ENCODE results near the gene BBS9. TPM values are rescaled to one million over a fixed set of nuclear protein-coding genes. Genes with fewer than 3 reads are reported as not detected.

Gene BBS9
- total and polyA plus RNA-seq, 2 donors (not counting 1 experiment from before 2014, with no cell fraction given): 8.4 to 45.2 TPM

GRCh38 chr7:33619264-33619663 is 489.9 kb downstream of the BBS9 start:
- intact Hi-C loops (cut with micrococcal nuclease): no loop called here
- no peaks in the 10 kb centered on the region for H3K4me1 ChIP-seq (ENCODE audit: control insufficient read depth in 2 of 2, insufficient read depth in 2 of 2, low read length in 2 of 2)
- no peak overlapping the region for H3K4me3 ChIP-seq (ENCODE audit: control extremely low read depth in 1 of 5, extremely low read depth in 1 of 5, insufficient read depth in 1 of 5, low read depth in 2 of 5, low read length in 4 of 5)
- no peak overlapping the region for H3K27ac Mint-ChIP-seq
- ChIA-PET POLR2A (no interaction called here), CTCF (no interaction called here)
- H3K4me1 Mint-ChIP-seq: no peaks in the 10 kb centered on the region
- H3K9me3 ChIP-seq (ENCODE audit: control extremely low read depth in 1 of 3, control insufficient read depth in 2 of 3, insufficient read depth in 1 of 3, low read length in 2 of 3): peaks cover 0 to 4% (median 0%) of the 10 kb centered on the region in 3 donors
- no peaks in the 10 kb centered on the region for H3K36me3 ChIP-seq (replicated peaks in 1 of 2; ENCODE audit: control extremely low read depth in 1 of 2, control insufficient read depth in 1 of 2, extremely low read depth in 1 of 2, insufficient read depth in 2 of 2, low read length in 1 of 2)
- no peaks in the 10 kb centered on the region for H3K79me2 ChIP-seq (ENCODE audit: control insufficient read depth, insufficient read depth, low read length)
- ATAC-seq (ENCODE audit: low read depth) (no peak), DNase-seq (no peak)
- no peaks in the 10 kb centered on the region for H3K27me3 Mint-ChIP-seq
- H3K9me3 Mint-ChIP-seq (ENCODE audit: insufficient read depth): peaks cover 5% of the 10 kb centered on the region
- no peaks in the 10 kb centered on the region for H4K20me1 ChIP-seq (ENCODE audit: control insufficient read depth, insufficient read depth, low read length, poor library complexity, severe bottlenecking)
- H2AFZ ChIP-seq (ENCODE audit: insufficient read depth, low read depth, low read length, poor library complexity, severe bottlenecking): no peak overlapping the region
- no peak overlapping the region for H3K4me3 Mint-ChIP-seq
- no peak overlapping the region for H3K27ac ChIP-seq (ENCODE audit: low read length in 2 of 2)
- no CpG with 5 or more reads among the region's 2 CpGs for WGBS (ENCODE audit: insufficient coverage)
- no peak overlapping the region for H3K4me2 ChIP-seq (replicated peaks; ENCODE audit: low read depth, low read length, poor library complexity, severe bottlenecking)
- H3K27me3 ChIP-seq (replicated peaks in 1 of 4; ENCODE audit: control extremely low read depth in 1 of 4, control insufficient read depth in 3 of 4, insufficient read depth in 4 of 4, low read length in 3 of 4): no peaks in the 10 kb centered on the region
- no peak overlapping the region for H3K9ac ChIP-seq (ENCODE audit: low read length)
- TF ChIP-seq CTCF (IDR thresholded peaks at IDR 0.05) (no peak), EZH2 (IDR thresholded peaks at IDR 0.05; ENCODE audit: borderline replicate concordance, insufficient read depth, low read depth, low read length, poor library complexity, severe bottlenecking) (no peak)

GRCh38 chr7:33623267-33623666 is 493.9 kb downstream of the BBS9 start:
- ChIA-PET POLR2A (no interaction called here), CTCF (interaction anchor here (0.6 kb wide), 1 partner anchor 75 kb away, joined by 3 read pairs; no protein-coding TSS in a partner anchor)
- peaks cover 4 to 13% (median 5%) of the 10 kb centered on the region in 3 donors for H3K9me3 ChIP-seq (ENCODE audit: control extremely low read depth in 1 of 3, control insufficient read depth in 2 of 3, insufficient read depth in 1 of 3, low read length in 2 of 3)
- H3K36me3 ChIP-seq (replicated peaks in 1 of 2; ENCODE audit: control extremely low read depth in 1 of 2, control insufficient read depth in 1 of 2, extremely low read depth in 1 of 2, insufficient read depth in 2 of 2, low read length in 1 of 2): no peaks in the 10 kb centered on the region
- no peak overlapping the region for H3K4me3 ChIP-seq (ENCODE audit: control extremely low read depth in 1 of 5, extremely low read depth in 1 of 5, insufficient read depth in 1 of 5, low read depth in 2 of 5, low read length in 4 of 5)
- no peak for TF ChIP-seq CTCF (IDR thresholded peaks at IDR 0.05)
- no peak for TF ChIP-seq EZH2 (IDR thresholded peaks at IDR 0.05; ENCODE audit: borderline replicate concordance, insufficient read depth, low read depth, low read length, poor library complexity, severe bottlenecking)
- Mint-ChIP-seq H3K9me3 (ENCODE audit: insufficient read depth) (peaks cover 13% of the 10 kb centered on the region), H3K27me3 (no peaks in the 10 kb centered on the region), H3K4me3 (no peak overlapping the region), H3K4me1 (no peaks in the 10 kb centered on the region), H3K27ac (no peak overlapping the region)
- H3K79me2 ChIP-seq (ENCODE audit: control insufficient read depth, insufficient read depth, low read length): no peaks in the 10 kb centered on the region
- no peak overlapping the region for H3K9ac ChIP-seq (ENCODE audit: low read length)
- ATAC-seq (ENCODE audit: low read depth): no peak
- DNase-seq: no peak
- no peak overlapping the region for H3K27ac ChIP-seq (ENCODE audit: low read length in 2 of 2)
- H4K20me1 ChIP-seq (ENCODE audit: control insufficient read depth, insufficient read depth, low read length, poor library complexity, severe bottlenecking): no peaks in the 10 kb centered on the region
- H3K4me2 ChIP-seq (replicated peaks; ENCODE audit: low read depth, low read length, poor library complexity, severe bottlenecking): no peak overlapping the region
- H3K4me1 ChIP-seq (ENCODE audit: control insufficient read depth in 2 of 2, insufficient read depth in 2 of 2, low read length in 2 of 2): no peaks in the 10 kb centered on the region
- H3K27me3 ChIP-seq (replicated peaks in 1 of 4; ENCODE audit: control extremely low read depth in 1 of 4, control insufficient read depth in 3 of 4, insufficient read depth in 4 of 4, low read length in 3 of 4): no peaks in the 10 kb centered on the region
- no CpG with 5 or more reads among the region's 1 CpG for WGBS (ENCODE audit: insufficient coverage)
- intact Hi-C loops (cut with micrococcal nuclease): no loop called here
- no peak overlapping the region for H2AFZ ChIP-seq (ENCODE audit: insufficient read depth, low read depth, low read length, poor library complexity, severe bottlenecking)

Data from B cell (primary cell).